Middle frontal gyrus (tissue), 1 donor: ENCODE results near the gene HAPLN3.
"Not testable (repeated sequence)": the region's sequence is repeated elsewhere in the genome, so short reads cannot be mapped to it uniquely, and the experiment has no call there.

Experiments used
- DNase-seq: peaks from one replicate; pipeline ENCODE4 v3.0.0-alpha.2; 2015; ENCODE audit warnings: low spot score; ENCODE audit errors: extremely low spot score

HAPLN3 gene, protein sequence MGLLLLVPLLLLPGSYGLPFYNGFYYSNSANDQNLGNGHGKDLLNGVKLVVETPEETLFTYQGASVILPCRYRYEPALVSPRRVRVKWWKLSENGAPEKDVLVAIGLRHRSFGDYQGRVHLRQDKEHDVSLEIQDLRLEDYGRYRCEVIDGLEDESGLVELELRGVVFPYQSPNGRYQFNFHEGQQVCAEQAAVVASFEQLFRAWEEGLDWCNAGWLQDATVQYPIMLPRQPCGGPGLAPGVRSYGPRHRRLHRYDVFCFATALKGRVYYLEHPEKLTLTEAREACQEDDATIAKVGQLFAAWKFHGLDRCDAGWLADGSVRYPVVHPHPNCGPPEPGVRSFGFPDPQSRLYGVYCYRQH

DNA sequence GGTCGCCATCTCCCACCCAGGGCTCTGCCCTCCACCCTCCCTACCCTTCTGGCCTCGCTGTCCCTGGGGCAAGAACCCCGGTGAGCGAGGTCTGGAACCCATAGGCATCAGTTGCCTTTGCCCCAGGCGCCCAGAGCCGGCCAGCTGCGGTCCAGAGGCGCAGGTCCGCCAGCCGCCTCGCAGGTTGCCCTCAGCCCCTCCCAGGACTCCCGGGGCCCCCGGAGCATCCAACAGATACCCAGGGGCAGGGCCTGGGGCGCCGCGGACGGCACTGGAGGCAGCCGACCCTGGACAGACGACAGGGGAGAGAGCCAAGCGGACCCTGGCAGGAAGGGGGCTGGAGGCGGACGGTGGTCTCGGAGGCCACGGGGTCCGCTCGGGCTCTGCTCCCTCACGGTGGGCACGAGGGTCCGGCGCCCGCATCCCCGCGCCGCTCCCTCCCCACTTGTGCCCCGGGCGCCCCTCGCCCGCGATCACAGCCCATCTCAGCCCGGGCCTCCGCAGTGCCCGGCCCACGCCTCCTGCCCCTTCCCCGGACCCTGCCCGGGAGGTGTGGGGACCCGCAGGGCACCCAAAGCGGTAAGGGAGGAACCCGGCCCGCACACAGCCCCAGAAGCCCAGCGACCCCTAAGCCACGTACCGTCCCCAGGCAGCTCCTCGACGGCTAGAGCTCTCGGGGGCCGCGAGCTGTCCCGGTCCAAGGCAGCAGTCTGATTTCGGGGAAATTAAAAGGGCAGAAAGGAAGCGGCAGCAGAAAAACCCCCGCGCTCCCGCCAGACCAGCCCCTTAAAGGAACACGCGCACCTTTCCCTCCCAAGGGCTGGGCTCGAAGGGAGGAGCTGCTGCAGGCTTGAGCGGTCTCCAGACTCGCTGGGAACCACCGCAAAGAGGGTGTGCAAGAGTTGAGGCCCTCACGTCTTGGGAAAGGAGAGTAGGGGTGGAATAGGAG is at the start of gene HAPLN3:
Gene HAPLN3, minus strand, starts transcription at position 726 of the 949 bp plus-strand sequence. CDS start 8,246 bp downstream, outside the sequence.
- no peak for DNase-seq

DNA sequence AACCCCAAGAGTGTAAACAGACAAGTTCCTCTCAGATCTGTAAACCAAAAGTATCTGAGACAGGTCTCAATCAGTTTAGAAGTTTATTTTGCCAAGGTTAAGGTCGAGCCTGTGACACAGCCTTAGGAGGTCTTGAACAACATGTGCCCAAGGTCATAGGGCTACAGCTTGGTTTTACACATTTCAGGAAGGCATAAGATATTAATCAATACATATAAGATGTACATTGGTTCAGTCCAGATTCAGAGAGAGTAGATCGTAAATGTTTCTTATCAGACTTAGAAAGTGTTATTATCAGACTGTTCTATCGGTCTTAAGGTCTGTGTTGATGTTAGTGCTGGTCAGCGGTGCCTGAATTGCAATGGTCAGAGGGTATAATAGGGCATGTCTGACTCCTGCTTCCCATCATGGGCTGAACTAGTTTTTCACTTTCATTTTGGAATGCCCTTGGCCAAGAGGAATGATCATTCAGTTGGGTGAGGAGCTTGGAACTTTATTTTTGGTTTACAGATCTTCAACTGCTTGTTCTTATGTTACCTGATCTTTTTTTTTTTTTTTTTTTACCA is 44.8 kb upstream of the HAPLN3 start:
- no peak for DNase-seq

DNA sequence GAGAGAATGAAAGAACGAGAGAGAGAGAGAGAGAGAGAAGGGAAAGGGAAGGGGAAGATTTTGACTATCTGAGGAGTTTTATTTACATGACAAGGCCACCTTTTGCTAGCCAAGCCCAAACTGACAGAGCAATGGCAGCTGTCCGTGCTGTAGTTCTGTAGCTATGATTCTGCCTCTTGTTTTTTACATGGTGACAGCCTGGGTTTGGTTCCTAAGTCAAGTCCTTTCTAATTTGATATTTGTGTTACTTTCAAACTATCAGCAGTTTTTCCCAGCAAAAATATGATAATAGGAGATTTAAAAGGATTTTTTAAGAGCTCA is 44.1 kb upstream of the HAPLN3 start:
- no peak for DNase-seq

DNA sequence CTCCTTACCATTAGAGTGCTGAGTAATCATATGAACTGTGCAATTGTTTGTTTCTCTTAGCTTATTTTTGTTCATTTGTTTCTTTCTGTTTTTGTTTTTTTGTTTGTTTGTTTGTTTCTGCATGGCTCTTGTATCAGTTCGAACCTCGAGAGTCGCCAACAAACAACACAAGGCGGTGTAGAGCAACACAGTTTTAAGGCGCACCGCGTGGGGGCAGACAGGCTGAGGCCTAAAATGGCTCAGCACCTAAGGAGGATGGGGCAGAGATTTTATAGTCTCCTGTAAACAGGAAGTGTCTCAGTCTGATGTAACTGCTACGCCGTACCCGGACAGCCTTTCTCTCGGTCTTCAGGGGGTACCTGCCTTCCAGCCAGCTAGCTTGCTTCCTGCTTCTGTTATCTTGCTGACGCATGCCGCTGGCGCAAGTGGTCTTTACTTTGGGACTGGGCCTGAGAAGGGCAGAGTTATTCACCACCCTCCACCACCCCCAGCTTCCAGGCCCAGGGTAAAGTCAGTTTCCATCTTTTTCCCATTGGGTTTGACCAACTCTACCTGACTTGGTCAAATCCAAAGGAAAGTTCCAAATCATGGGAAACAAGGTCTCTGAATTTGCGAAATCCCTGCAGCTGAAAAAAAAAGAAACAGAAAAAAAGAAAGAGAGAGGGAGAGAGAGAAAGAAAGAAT is 43.6 kb upstream of the HAPLN3 start:
- DNase-seq, result no peak

DNA sequence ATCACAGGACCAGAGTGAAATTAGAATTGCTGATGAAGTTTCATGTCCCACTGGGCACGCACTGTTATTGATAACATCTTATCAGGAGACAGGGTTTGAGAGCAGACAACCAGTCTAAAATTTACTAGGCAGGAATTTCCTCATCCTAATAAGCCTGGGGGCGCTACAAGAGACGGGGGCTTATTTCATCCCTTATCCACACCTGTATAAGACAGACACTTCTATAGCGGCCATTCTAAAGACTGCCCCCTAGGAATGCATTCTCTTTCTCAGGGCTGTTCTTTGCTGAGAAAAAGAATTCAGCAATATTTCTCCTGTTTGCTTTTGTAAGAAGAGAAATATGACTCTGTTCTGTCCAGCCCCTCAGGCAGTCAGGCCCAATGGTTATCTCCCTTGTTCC is 39.1 kb upstream of the HAPLN3 start:
- not testable (repeated sequence) for DNase-seq

DNA sequence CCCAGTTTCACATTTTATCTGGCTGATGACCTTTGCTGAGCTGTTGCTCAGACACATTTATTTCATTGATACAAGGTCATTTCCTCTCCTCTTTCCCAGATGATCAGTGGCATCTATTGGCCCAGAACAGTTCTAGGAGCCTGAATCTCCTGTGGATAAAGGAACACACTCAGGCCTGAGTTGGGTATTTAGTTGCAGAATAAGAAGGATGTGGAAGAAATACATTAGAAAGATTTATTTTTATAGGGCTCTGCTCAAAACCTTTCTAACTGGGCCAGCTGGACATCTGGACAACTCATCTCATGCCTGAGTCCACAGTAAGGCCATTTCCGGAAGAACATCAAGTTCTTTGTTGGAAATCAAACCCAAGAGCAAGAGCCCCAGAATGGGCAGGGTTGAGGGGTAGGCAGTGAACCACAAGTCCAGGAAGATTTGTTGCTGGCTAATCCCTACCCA is 37.6 kb upstream of the HAPLN3 start:
- no peak for DNase-seq

DNA sequence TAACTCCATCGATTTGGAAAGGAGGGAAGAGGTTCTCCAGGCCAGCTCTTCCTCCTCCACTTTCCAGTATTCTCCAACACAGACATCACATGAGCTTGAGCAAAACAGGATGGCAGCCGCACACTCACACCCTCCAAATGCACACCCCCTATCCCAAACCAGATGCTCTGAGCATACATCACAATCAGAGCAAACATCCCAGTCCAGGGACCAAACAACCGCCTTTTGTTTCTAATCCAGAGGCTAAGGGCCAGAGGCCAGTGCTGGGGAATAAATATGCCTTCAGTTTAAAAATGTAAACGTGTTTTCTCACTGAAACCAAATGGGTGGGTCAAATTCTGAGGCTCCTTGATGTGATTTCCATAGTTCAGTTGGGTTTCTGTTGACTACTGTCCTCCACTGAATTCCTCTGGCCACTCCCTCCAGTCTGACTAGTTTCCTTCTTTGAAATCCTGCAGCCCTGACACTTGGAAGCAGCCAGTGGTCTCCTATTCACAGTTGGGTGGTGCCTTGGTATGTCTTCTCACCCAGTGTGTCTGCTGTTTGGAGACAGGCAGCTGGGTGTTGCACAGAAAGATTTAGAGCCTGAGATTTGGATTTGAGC is 37.0 kb upstream of the HAPLN3 start:
- DNase-seq, result peak; percentile 26

DNA sequence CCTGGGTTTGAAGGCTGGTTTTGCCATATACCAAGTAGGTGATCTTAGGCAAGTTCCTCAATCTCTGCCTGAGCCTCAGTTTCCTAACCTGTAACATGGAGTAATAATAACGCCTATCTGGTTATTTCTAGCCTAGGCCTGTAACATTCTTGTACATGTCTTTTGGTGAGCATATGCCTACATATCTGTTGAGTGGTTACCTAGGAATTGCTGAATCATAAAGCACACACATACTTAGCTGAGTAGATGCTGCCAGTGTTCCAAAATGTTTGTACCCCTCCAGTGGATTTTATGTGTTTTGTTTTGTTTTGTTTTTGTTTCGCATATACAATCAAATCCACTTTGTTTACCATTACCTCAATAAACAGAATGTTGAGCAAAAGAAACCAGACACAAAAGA is 35.2 kb upstream of the HAPLN3 start:
- no peak for DNase-seq

DNA sequence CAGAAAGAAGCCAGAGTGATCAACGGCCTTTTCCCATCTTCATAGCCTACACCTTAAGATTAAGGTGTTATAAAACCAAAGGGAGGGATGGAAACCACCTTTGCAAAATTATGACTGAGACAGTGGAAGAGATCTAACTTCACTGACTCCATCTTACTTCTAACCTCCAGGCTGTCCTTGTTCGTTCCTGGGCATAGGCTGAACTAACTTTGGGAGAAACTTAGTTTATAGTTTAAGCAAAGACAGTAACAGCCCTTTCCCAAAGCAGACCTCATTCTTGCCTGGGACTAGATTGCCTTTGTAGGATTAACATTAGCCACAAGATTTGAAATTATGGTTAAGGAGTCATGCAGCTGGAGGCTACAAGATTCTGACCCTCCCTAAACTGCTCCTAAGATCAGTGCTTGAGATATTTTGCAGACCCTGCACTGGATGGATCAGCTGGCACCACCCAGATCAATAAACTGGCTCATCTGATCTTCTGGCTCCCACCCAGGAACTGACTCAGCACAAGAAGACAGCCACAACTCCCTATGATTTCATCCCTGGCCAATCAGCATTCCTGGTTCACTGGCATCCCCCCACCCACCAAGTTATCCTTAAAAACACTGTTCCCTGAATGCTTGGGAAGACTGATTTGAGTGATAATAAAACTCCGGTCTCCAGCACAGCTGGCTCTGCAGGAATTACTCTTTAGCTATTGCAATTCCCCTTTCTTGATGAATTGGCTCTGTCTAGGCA is 34.2 kb upstream of the HAPLN3 start:
- DNase-seq, result not testable (repeated sequence)

DNA sequence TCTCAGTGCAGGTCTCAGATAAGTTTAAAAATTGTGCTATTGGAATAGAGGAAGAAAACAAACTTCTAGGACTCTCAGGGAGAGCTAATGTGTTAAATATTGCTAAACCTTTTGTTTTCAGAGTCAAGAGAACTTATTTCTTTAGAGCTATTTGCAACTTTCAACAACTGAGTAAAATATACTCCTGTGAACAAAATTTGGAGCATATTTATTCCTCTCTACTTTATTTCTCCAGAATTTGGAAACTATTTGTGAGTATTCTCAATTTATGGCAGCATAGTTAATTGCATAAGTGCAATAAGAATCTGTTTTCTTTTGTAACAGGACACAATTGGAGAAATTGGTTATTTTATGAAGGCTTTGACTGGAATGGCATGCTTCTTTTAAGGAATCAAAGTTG is 32.8 kb upstream of the HAPLN3 start:
- DNase-seq, result not testable (repeated sequence)

DNA sequence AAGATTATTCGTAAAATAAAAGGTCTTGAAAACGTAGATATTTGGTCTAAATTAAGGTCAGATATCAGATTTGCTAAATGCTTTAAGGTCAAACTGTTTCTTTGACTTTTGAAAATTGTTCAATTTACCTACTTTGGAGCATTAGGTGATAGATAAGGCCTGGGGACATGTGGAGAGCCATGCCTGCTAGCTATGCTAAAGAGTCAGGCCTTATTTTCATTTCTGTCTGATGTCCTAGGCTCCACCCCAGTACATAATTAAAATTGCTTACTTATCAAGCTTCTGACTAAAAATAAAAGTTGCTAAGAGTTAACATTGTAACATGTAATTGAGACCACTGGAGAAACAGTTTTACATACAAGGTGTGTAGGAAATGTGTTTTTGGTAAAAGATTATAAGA is 30.3 kb upstream of the HAPLN3 start:
- DNase-seq, result not testable (repeated sequence)

DNA sequence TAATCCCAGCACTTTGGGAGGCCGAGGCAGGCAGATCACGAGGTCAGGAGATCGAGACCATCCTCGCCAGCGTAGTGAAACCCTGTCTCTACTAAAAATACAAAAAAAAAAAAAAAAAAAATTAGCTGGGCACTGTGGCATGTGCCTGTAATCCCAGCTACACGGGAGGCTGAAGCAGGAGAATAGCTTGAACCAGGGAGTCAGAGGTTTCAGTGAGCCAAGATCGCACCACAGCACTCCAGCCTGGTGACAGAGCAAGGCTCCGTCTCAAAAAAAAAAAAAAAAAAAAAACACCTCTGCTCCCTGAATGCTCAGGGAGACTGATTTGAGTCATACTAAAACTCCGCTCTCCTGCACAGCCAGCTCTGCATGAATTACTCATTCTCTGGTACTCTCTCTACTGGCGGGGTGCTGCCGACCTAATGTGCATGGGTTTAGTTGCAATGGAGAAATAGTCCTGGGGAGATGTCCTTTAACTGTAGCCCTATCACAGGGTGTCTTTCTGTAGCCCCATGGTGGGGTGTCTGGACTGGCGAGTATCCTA is 25.6 kb upstream of the HAPLN3 start:
- not testable (repeated sequence) for DNase-seq

DNA sequence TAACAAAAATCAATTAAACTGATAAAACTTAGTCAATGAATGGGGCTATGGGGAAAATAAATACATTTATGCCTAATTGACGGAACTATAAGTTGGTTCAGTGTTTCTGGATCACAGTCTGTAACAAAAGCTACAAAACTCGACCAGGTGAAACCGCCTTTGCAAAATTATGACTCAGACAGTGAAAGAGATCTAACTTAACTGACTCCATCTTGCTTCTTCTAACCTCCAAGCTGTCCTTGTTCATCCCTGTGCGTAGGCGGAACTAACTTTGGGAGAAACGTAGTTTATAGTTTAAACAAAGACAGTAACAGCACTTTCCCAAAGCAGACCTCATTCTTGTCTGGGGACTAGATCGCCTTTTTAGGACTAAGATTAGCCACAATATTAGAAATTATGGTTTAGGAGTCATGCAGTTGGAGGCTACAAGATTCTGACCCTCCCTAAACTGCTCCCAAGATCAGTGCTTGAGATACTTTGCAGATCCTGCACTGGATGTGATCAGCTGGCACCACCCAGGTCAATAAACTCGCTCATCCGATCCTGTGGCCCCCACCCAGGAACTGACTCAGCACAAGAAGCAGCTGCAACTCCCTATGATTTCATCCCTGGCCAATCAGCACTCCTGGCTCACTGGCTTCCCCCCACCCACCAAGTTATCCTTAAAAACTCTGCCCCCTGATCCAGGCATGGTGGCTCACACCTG is 25.0 kb upstream of the HAPLN3 start:
- DNase-seq, result no peak

DNA sequence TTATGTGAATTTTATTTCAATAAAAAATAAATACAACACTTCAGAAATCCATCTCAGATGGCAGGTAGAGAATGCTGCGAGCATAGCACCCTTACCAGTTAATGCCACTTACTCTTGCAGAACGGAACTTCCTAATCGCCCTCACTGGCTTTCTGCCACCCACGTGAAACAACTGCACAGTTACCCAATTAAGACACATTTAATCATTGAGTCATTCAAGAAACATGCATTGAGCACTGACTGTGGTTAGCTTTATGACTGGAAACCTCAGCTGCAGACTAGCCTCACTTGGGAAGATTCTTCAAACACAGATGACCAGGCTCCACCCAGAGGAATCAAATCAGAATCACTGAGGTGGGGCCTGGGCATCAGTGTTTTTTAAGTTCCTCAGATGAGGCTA is 23.4 kb upstream of the HAPLN3 start:
- no peak for DNase-seq

DNA sequence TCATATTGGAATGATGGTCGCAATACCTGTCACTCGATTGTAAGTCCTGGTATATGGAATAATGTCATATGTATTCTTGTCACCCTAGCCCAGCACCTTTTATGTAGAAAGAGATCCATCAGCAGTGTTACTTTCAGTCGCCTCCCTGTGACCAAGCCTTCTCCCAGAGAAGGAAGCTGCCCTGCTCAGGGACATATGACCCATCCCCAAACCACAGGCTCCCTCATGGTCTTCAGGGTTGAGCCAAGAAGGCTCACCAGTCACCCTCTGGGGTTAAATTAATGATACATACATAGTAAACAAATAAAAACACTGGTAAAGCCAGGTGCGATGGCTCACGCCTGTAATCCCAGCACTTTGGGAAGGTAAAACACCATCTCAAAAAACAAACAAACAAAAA is 22.4 kb upstream of the HAPLN3 start:
- DNase-seq, result no peak

DNA sequence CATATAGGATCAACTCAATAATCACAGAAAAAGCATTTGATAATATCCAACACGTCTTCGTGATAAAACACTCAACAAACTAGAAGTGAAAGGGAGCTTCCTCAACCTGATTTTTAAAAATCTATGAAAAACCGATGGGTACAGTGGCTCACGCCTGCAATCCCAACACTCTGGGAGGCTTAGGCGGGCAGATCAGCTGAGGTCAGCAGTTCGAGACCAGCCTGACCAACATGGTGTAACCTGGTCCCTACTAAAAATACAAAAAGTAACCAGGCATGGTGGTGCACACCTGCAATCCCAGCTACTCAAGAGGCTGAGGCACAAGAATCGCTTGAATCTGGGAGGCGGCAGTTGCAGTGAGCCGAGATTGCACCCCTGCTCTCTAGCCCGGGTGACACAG is 20.0 kb upstream of the HAPLN3 start:
- DNase-seq, result no peak

DNA sequence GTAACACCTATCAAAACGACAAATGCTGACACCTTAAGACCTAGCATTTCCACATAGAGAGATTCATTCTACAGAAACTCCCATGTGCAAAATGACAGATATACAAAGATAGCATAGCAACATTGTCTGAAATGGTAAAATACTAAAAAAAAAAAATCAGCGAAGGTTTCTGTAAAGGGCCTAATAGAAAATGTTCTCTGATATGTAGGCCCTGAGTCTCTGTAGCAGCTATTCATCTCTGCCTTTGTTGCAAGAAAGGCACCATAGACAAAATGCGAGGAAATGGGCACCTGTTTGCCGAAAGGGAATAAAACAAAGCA is 18.5 kb upstream of the HAPLN3 start:
- no peak for DNase-seq

DNA sequence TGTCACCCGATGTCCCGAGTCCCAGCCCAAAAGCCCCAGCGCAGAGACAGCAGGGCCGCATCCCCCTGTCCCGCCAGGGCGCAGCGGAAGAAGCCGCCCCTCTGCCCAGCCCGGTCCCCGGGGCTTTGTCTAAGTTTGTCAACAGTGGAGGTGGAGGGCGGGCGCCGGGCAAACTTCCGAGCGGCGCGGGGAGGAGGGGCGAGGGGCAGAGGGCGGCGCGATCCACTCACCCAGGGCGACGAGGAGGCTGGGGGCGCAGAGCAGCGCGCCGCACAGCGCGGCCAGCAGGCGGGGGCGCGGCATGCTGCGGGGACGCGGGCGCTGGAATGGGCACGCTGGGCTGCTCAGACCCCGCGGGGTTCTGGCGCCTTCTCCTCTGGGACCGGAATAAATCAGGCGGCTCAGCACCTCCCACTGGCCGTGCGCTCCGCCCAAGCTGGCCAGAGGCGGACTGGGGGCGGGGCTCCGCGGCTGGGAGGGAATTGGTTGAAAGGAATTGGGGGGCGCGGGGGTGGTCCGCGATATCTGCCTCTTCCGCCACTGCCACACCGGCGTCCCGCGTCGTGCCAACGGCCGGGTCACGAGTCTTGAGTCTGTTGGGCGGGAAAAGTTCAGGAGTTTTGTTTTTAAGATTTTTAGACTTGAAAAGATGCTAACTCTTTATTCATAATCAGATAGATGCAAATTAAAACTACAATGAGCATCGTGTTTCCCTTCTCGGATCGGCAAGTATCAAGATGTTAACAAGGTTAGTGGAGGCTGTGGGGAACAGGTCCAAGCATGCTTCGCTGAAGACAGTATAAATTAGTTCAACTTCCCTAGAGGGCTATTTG is 17.9 kb upstream of the HAPLN3 start, which contains the start of gene MFGE8:
Gene MFGE8, minus strand, starts transcription at position 363 of the 833 bp plus-strand sequence. Its CDS starts 60 bp downstream, at position 303.
- DNase-seq, result no peak

DNA sequence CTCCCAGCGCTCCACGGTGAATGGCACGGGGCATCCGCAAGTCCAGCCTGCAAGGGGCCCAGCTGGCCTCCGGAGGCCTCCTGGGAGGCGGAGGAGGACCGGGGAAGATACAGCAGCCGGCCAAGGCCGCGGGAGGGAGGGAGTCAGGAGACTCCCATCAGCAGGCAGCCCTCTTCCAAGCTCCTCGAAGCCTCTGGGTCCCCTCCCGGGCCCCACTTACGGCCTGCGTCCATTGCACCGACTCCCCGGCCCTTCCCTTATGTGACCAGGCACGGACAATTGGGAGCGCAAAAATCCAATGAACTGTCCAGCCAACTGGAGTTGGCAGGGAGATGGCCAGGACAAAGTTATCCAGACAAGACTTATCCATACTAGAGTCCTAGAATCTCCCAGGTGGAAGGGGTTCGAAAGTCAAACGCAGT is 17.2 kb upstream of the HAPLN3 start:
- DNase-seq, result no peak
